Breast epithelium (tissue), 4 donors: ENCODE data around the gene SEPTIN5. TPM values are rescaled to one million over a fixed set of nuclear protein-coding genes. Genes with fewer than 3 reads are reported as not detected.

ENCODE experiments used
- DNase-seq, 2 donors: peaks; one replicate each; pipeline ENCODE4 v3.0.0-alpha.2; 2019; ENCODE audit warnings: low spot score in 2 of 2
- H3K27ac ChIP-seq, 2 donors: fragments of 200-600 bp; sonication (generic) in 1 of 2; one replicate each; pipeline ENCODE4 v1.5.1; 2016 to 2019; ENCODE audit warnings: mild to moderate bottlenecking in 1 of 2
- H3K27me3 ChIP-seq, 2 donors: fragments of 200-600 bp; sonication (generic) in 1 of 2; one replicate each; pipeline versions ENCODE4 v1.5.1 to v1.6.0; 2017 to 2019; ENCODE audit warnings: control low read depth in 1 of 2, mild to moderate bottlenecking in 1 of 2
- H3K36me3 ChIP-seq: fragments of 200-600 bp; one replicate; pipeline ENCODE4 v1.5.1; 2019
- H3K4me1 ChIP-seq, 2 donors: fragments of 200-600 bp; sonication (generic); one replicate each; pipeline ENCODE4 v1.5.1; 2016 to 2019; ENCODE audit warnings: control low read depth in 1 of 2
- H3K4me3 ChIP-seq, 3 donors: fragments of 200-600 bp; sonication (generic); 1 replicate in 2 of 3; 2 replicates in 1 of 3; pipeline ENCODE4 v1.5.1; 2016 to 2019; ENCODE audit warnings: mild to moderate bottlenecking in 3 of 3, moderate library complexity in 2 of 3
- H3K9me3 ChIP-seq, 2 donors: fragments of 200-600 bp; sonication (generic) in 1 of 2; one replicate each; pipeline ENCODE4 v1.5.1; 2016 to 2019; ENCODE audit warnings: control low read depth in 1 of 2
- POLR2A ChIP-seq: fragments of 450-650 bp; IDR thresholded peaks from one replicate; pipeline ENCODE4 v1.6.1; 2016; ENCODE audit warnings: antibody characterized with exemption, mild to moderate bottlenecking, moderate library complexity
- POLR2AphosphoS5 ChIP-seq, 3 donors: sonication (generic); formaldehyde crosslinking; IDR thresholded peaks; one replicate each; pipeline ENCODE4 v1.6.1; 2017; ENCODE audit warnings: antibody characterized with exemption in 3 of 3
- intact Hi-C: fragments of 100-400 bp; cut with DNase I; formaldehyde crosslinking; loops from one replicate; pipeline ENCODE4 v1.15.1; 2023; ENCODE audit warnings: low total_unique reads
- total RNA-seq, 3 donors: library from RNA; depleted of rRNA; stranded (reverse); fragments of >200 nt; gene quantifications; one replicate each; pipeline ENCODE4 v1.1.0, GENCODE V29; 2016
- TF ChIP-seq, protein P1 (sequence below), 3 donors: fragments of 450-650 bp; IDR thresholded peaks; one replicate each; pipeline ENCODE4 v1.5.1; 2016 to 2017; ENCODE audit warnings: antibody characterized with exemption in 3 of 3, mild to moderate bottlenecking in 3 of 3, moderate library complexity in 3 of 3

Gene SEPTIN5
- total RNA-seq, 3 donors from 2014 or later: 5.4 to 33.8 (median 18.4) TPM

DNA sequence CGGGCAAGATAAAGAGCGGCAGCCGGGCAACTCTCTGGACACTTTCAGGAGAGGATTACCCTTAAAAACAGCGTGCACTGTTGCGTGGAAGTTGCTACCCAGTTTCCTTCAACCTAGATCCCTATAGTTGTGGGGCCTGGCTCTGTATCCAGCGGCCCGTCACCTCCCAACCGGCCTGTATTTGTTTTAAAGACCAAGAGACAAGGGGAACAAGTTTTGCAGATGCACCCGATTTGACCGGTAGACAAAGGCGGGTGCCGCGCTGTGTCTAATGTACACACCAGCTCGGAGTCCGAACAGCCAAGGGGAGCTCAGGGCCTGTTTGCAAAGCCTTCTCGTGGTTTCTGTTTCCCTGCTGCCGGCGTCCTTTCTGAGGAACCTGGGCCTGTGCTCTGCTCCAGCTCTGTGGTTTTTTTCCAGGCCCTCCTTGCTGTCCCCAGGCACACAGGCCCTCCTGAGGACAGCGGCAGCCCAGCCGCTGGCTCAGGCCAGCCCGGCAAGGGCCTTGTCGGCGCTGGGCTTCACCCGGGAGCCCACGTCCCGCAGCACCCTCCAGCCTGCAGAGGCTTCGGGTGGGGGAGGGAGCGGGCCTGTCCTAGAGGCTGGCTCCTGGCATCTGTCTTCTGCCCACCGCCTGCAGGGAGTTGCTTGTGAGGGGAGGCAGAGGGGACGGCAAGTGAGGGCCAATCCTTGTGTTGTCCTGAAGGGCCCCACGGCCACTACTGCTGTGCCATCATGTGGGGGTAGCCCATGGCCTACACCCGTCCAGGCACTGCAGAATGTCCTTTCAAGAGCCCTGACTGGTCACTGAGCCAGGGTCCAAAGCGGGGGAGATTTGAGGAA lies 47.6 kb downstream of the SEPTIN5 start:
- Histone ChIP-seq H3K4me1 (peaks cover 0 to under 1% of the 10 kb centered on the region in 2 donors), H3K27me3 (peaks cover 0 to 21% of the 10 kb centered on the region in 2 donors)

DNA sequence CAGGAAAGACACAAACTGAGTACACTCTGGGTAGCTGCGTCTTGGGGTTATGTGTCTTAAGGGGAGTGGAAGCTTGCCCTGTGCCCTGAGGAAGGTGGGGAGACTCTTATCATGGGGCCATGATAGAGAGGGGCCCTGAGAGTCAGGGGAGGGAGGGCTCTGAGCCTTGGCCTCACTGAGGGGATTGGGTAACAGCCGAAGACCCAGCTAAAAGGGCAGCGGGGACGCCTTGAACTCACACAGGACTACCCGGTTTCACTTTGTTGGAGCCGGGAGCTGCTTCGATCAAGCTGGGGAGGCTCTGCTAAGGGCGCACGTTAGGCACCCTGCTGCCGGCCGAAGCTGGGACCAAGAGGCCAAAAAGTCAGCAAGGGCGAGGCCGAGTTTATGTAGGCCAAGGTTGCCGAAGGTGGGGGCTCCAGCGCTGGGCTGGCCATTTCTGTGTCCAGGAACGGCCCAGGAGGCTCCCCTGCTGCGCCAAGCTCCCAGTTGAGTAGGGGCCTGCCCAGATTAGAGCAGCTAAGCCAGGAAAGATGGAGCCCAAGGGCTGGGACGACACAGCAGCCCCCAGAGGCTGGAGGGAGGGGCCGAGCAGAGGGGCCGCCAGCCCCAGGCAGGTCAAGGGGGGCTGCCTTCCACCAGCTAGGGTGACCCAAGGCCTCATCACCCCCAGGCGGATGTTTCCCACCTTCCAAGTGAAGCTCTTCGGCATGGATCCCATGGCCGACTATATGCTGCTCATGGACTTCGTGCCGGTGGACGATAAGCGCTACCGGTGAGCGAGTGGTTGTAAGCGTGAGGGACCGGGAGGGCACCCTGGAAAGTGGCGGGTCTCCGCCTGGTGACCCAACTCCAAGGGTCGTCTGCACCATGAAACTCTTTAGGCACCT lies 48.5 kb downstream of the SEPTIN5 start:
- peaks cover 0 to 27% of the 10 kb centered on the region in 2 donors for H3K27me3 ChIP-seq
- intact Hi-C loops: no loop called here
- DNase-seq: no peak
- H3K4me3 ChIP-seq: peak overlapping the region; percentile 37 to 69 (median 45)
- no peaks in the 10 kb centered on the region for H3K36me3 ChIP-seq
- H3K9me3 ChIP-seq: no peaks in the 10 kb centered on the region
- peak overlapping the region in 1 of 2 donors; percentile 77 for H3K27ac ChIP-seq
- TF ChIP-seq POLR2A: no peak
- TF ChIP-seq, protein P1, sequence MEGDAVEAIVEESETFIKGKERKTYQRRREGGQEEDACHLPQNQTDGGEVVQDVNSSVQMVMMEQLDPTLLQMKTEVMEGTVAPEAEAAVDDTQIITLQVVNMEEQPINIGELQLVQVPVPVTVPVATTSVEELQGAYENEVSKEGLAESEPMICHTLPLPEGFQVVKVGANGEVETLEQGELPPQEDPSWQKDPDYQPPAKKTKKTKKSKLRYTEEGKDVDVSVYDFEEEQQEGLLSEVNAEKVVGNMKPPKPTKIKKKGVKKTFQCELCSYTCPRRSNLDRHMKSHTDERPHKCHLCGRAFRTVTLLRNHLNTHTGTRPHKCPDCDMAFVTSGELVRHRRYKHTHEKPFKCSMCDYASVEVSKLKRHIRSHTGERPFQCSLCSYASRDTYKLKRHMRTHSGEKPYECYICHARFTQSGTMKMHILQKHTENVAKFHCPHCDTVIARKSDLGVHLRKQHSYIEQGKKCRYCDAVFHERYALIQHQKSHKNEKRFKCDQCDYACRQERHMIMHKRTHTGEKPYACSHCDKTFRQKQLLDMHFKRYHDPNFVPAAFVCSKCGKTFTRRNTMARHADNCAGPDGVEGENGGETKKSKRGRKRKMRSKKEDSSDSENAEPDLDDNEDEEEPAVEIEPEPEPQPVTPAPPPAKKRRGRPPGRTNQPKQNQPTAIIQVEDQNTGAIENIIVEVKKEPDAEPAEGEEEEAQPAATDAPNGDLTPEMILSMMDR (IDR thresholded peaks at IDR 0.05): no peak
- TF ChIP-seq POLR2AphosphoS5 (IDR thresholded peaks at IDR 0.05): no peak
- H3K4me1 ChIP-seq: peaks cover 0 to 4% of the 10 kb centered on the region in 2 donors

More for the DNA sequence above, 47.6 kb downstream of the SEPTIN5 start:
- TF ChIP-seq POLR2A (no peak), POLR2AphosphoS5 (IDR thresholded peaks at IDR 0.05) (no peak)
- TF ChIP-seq, protein P1 (IDR thresholded peaks at IDR 0.05): no peak
- H3K36me3 ChIP-seq: no peaks in the 10 kb centered on the region
- peak overlapping the region; percentile 37 to 69 (median 45) for H3K4me3 ChIP-seq
- no peak for DNase-seq
- peak overlapping the region in 1 of 2 donors; percentile 77 for H3K27ac ChIP-seq
- intact Hi-C loops: no loop called here
- H3K9me3 ChIP-seq: no peaks in the 10 kb centered on the region

DNA sequence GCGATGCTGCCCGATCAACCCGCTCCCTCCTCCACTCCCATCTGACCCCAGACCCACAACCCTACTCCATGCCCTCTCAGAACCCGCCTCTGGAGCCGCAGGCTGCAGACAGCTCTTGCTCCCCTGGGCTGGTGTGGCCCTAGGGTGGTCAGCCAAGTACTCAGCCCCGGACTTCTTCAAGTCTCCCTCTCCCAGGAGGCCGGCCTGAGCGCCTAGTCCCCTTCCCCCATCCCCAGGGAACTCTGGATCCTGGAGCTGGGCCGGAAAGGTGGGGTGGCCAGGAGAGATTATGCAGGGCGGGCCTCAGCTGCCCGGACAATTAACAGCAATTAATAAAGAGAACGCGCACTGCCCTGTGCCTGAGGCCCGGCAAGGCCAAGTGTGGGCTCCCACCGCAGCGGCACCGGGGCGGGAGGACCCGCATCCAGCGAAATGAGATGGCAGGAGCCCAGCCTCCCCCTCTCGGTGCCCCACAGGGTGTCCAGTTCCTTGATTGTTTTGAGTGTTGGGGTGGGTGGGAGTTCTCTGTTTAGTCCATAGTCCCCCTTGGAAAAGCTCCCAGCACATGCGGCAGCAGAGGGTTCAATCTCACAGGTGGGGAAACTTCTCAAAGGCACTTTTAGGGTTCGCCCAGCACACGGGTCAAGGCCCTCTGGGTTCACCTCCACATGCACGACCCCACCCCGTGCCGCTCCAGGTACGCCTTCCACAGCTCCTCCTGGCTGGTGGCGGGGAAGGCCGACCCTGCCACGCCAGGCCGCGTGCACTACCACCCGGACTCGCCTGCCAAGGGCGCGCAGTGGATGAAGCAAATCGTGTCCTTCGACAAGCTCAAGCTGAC lies 49.4 kb downstream of the SEPTIN5 start:
- peaks cover 0 to 4% of the 10 kb centered on the region in 2 donors for H3K4me1 ChIP-seq

DNA sequence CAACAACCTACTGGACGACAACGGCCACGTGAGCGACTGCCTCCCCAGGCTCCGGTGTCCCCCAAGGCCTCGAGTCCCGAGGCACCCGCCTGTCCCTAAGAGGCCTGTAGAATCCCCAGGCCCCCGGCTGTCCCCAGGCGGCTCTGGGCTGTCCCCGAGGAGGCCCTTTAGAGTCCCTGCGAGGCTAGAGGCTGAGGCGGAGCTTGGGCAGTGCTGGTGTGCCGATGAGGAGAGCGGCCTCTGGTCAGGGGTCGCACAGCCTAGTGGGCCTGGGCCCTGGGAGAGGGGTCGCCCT lies 49.9 kb downstream of the SEPTIN5 start:
- peak overlapping the region in 1 of 2 donors; percentile 7 for H3K27ac ChIP-seq
- peaks cover 0 to 4% of the 10 kb centered on the region in 2 donors for H3K4me1 ChIP-seq
- no peak overlapping the region for H3K4me3 ChIP-seq
- TF ChIP-seq POLR2AphosphoS5 (IDR thresholded peaks at IDR 0.05) (no peak), POLR2A (no peak)
- TF ChIP-seq, protein P1 (IDR thresholded peaks at IDR 0.05): no peak
- intact Hi-C loops: no loop called here
- no peaks in the 10 kb centered on the region for H3K9me3 ChIP-seq
- no peak for DNase-seq
- H3K27me3 ChIP-seq: peaks cover 0 to 31% of the 10 kb centered on the region in 2 donors
- H3K36me3 ChIP-seq: no peaks in the 10 kb centered on the region

More for the DNA sequence above, 49.4 kb downstream of the SEPTIN5 start:
- DNase-seq: no peak
- peaks cover 0 to 35% of the 10 kb centered on the region in 2 donors for H3K27me3 ChIP-seq
- H3K27ac ChIP-seq: peak overlapping the region in 1 of 2 donors; percentile 7
- H3K4me3 ChIP-seq: peak overlapping the region in 1 of 3 donors; percentile 69
- H3K36me3 ChIP-seq: no peaks in the 10 kb centered on the region
- no peaks in the 10 kb centered on the region for H3K9me3 ChIP-seq
- intact Hi-C loops: no loop called here
- no peak for TF ChIP-seq POLR2A
- TF ChIP-seq, protein P1 (IDR thresholded peaks at IDR 0.05): no peak
- no peak for TF ChIP-seq POLR2AphosphoS5 (IDR thresholded peaks at IDR 0.05)
